Measurements from ENCODE around the gene RTKN2. TPM values are rescaled to one million over a fixed set of nuclear protein-coding genes. Genes with fewer than 3 reads are reported as not detected.

Gene RTKN2
- total RNA-seq, 2 donors from 2014 or later: 3.8 to 8.1 TPM

GRCh38 chr10:62189131-62189530, 79.5 kb downstream of the RTKN2 start:
- H3K4me3 Mint-ChIP-seq: no peak overlapping the region
- ATAC-seq (no peak), DNase-seq (no peak)
- H3K36me3 Mint-ChIP-seq (ENCODE audit: low read depth): peaks cover 2% of the 10 kb centered on the region
- H3K27me3 Mint-ChIP-seq: no peaks in the 10 kb centered on the region
- H3K4me1 Mint-ChIP-seq: peaks cover 22% of the 10 kb centered on the region
- H3K9me3 ChIP-seq (ENCODE audit: control insufficient read depth, low read length, poor library complexity, severe bottlenecking): no peaks in the 10 kb centered on the region
- no peak overlapping the region for H3K27ac Mint-ChIP-seq

- peak overlapping the region; percentile 75 for H3K27ac Mint-ChIP-seq
- H3K4me3 Mint-ChIP-seq: no peak overlapping the region
- peaks cover 2% of the 10 kb centered on the region for H3K36me3 Mint-ChIP-seq (ENCODE audit: low read depth)
- no peaks in the 10 kb centered on the region for H3K27me3 Mint-ChIP-seq
- no peaks in the 10 kb centered on the region for H3K9me3 ChIP-seq (ENCODE audit: control insufficient read depth, low read length, poor library complexity, severe bottlenecking)
- peaks cover 31% of the 10 kb centered on the region for H3K4me1 Mint-ChIP-seq
- ATAC-seq (no peak), DNase-seq (no peak)
Measured at GRCh38 chr10:62188021-62188616, 80.5 kb downstream of the RTKN2 start.

- ATAC-seq (no peak), DNase-seq (no peak)
- Mint-ChIP-seq H3K4me1 (peaks cover 35% of the 10 kb centered on the region), H3K4me3 (no peak overlapping the region), H3K36me3 (ENCODE audit: low read depth) (peaks cover 2% of the 10 kb centered on the region), H3K27ac (peak overlapping the region; percentile 75), H3K27me3 (no peaks in the 10 kb centered on the region)
- H3K9me3 ChIP-seq (ENCODE audit: control insufficient read depth, low read length, poor library complexity, severe bottlenecking): no peaks in the 10 kb centered on the region
Measured at GRCh38 chr10:62186999-62187675, 81.5 kb downstream of the RTKN2 start.

GRCh38 chr10:62185919-62186692, 82.5 kb downstream of the RTKN2 start:
- Mint-ChIP-seq H3K4me3 (peak overlapping the region; percentile 75), H3K4me1 (peaks cover 43% of the 10 kb centered on the region), H3K36me3 (ENCODE audit: low read depth) (peaks cover 2% of the 10 kb centered on the region), H3K27ac (peak overlapping the region; percentile 75), H3K27me3 (no peaks in the 10 kb centered on the region)
- DNase-seq (no peak), ATAC-seq (no peak)
- no peaks in the 10 kb centered on the region for H3K9me3 ChIP-seq (ENCODE audit: control insufficient read depth, low read length, poor library complexity, severe bottlenecking)

GRCh38 chr10:62183857-62184795, 84.5 kb downstream of the RTKN2 start:
- Mint-ChIP-seq H3K4me1 (peaks cover 49% of the 10 kb centered on the region), H3K27me3 (no peaks in the 10 kb centered on the region), H3K27ac (peak overlapping the region; percentile 75), H3K36me3 (ENCODE audit: low read depth) (peaks cover 2% of the 10 kb centered on the region), H3K4me3 (peak overlapping the region; percentile 65)
- ATAC-seq: no peak
- no peaks in the 10 kb centered on the region for H3K9me3 ChIP-seq (ENCODE audit: control insufficient read depth, low read length, poor library complexity, severe bottlenecking)
- no peak for DNase-seq

- ATAC-seq (peak; percentile 95), DNase-seq (peak in 1 of 3 donors; percentile 11)
- Mint-ChIP-seq H3K27me3 (no peaks in the 10 kb centered on the region), H3K4me1 (peaks cover 51% of the 10 kb centered on the region), H3K4me3 (peak overlapping the region; percentile 52), H3K27ac (peak overlapping the region; percentile 75), H3K36me3 (ENCODE audit: low read depth) (peaks cover 2% of the 10 kb centered on the region)
- no peaks in the 10 kb centered on the region for H3K9me3 ChIP-seq (ENCODE audit: control insufficient read depth, low read length, poor library complexity, severe bottlenecking)
Measured at GRCh38 chr10:62183442-62183841, 85.2 kb downstream of the RTKN2 start.

GRCh38 chr10:62182595-62182994, 86.0 kb downstream of the RTKN2 start:
- DNase-seq (no peak), ATAC-seq (no peak)
- H3K4me1 Mint-ChIP-seq: peaks cover 50% of the 10 kb centered on the region
- peaks cover 2% of the 10 kb centered on the region for H3K36me3 Mint-ChIP-seq (ENCODE audit: low read depth)
- no peaks in the 10 kb centered on the region for H3K27me3 Mint-ChIP-seq
- no peak overlapping the region for H3K4me3 Mint-ChIP-seq
- no peaks in the 10 kb centered on the region for H3K9me3 ChIP-seq (ENCODE audit: control insufficient read depth, low read length, poor library complexity, severe bottlenecking)
- H3K27ac Mint-ChIP-seq: peak overlapping the region; percentile 75

GRCh38 chr10:62182171-62182570, 86.5 kb downstream of the RTKN2 start:
- peak overlapping the region; percentile 75 for H3K27ac Mint-ChIP-seq
- H3K4me1 Mint-ChIP-seq: peaks cover 48% of the 10 kb centered on the region
- no peaks in the 10 kb centered on the region for H3K9me3 ChIP-seq (ENCODE audit: control insufficient read depth, low read length, poor library complexity, severe bottlenecking)
- H3K27me3 Mint-ChIP-seq: no peaks in the 10 kb centered on the region
- no peak for DNase-seq
- no peak for ATAC-seq
- H3K36me3 Mint-ChIP-seq (ENCODE audit: low read depth): peaks cover 2% of the 10 kb centered on the region
- H3K4me3 Mint-ChIP-seq: peak overlapping the region; percentile 39

GRCh38 chr10:62180677-62181076, 88.0 kb downstream of the RTKN2 start:
- Mint-ChIP-seq H3K4me3 (no peak overlapping the region), H3K4me1 (peaks cover 43% of the 10 kb centered on the region), H3K36me3 (ENCODE audit: low read depth) (no peaks in the 10 kb centered on the region), H3K27me3 (no peaks in the 10 kb centered on the region), H3K27ac (peak overlapping the region; percentile 75)
- no peaks in the 10 kb centered on the region for H3K9me3 ChIP-seq (ENCODE audit: control insufficient read depth, low read length, poor library complexity, severe bottlenecking)
- DNase-seq: no peak
- no peak for ATAC-seq

GRCh38 chr10:62178568-62178967, 90.1 kb downstream of the RTKN2 start:
- peaks cover 30% of the 10 kb centered on the region for H3K4me1 Mint-ChIP-seq
- DNase-seq (no peak), ATAC-seq (no peak)
- H3K27me3 Mint-ChIP-seq: no peaks in the 10 kb centered on the region
- no peak overlapping the region for H3K27ac Mint-ChIP-seq
- no peak overlapping the region for H3K4me3 Mint-ChIP-seq
- H3K36me3 Mint-ChIP-seq (ENCODE audit: low read depth): no peaks in the 10 kb centered on the region
- no peaks in the 10 kb centered on the region for H3K9me3 ChIP-seq (ENCODE audit: control insufficient read depth, low read length, poor library complexity, severe bottlenecking)

GRCh38 chr10:62177111-62177510, 91.5 kb downstream of the RTKN2 start:
- Mint-ChIP-seq H3K4me1 (peaks cover 23% of the 10 kb centered on the region), H3K4me3 (no peak overlapping the region), H3K36me3 (ENCODE audit: low read depth) (peaks cover 2% of the 10 kb centered on the region), H3K27ac (no peak overlapping the region), H3K27me3 (no peaks in the 10 kb centered on the region)
- DNase-seq (no peak), ATAC-seq (no peak)
- H3K9me3 ChIP-seq (ENCODE audit: control insufficient read depth, low read length, poor library complexity, severe bottlenecking): no peaks in the 10 kb centered on the region

GRCh38 chr10:62175251-62175650, 93.4 kb downstream of the RTKN2 start:
- Mint-ChIP-seq H3K4me3 (no peak overlapping the region), H3K4me1 (peaks cover 9% of the 10 kb centered on the region), H3K27me3 (no peaks in the 10 kb centered on the region), H3K36me3 (ENCODE audit: low read depth) (peaks cover 2% of the 10 kb centered on the region), H3K27ac (no peak overlapping the region)
- DNase-seq (no peak), ATAC-seq (no peak)
- no peaks in the 10 kb centered on the region for H3K9me3 ChIP-seq (ENCODE audit: control insufficient read depth, low read length, poor library complexity, severe bottlenecking)

GRCh38 chr10:62172465-62172864, 96.2 kb downstream of the RTKN2 start:
- no peak overlapping the region for H3K27ac Mint-ChIP-seq
- H3K27me3 Mint-ChIP-seq: no peaks in the 10 kb centered on the region
- peaks cover 5% of the 10 kb centered on the region for H3K4me1 Mint-ChIP-seq
- H3K36me3 Mint-ChIP-seq (ENCODE audit: low read depth): peaks cover 2% of the 10 kb centered on the region
- H3K4me3 Mint-ChIP-seq: no peak overlapping the region
- no peak for DNase-seq
- H3K9me3 ChIP-seq (ENCODE audit: control insufficient read depth, low read length, poor library complexity, severe bottlenecking): no peaks in the 10 kb centered on the region
- no peak for ATAC-seq
